Thyroid gland (tissue), 4 donors: Measurements from ENCODE around the gene APBB2.

ENCODE experiments used
- POLR2A ChIP-seq, 2 donors: fragments of 450-650 bp; IDR thresholded peaks; one replicate each; pipeline ENCODE4 v1.6.1; 2017; ENCODE audit warnings: antibody characterized with exemption in 2 of 2, mild to moderate bottlenecking in 2 of 2, moderate library complexity in 1 of 2
- TF ChIP-seq, protein P1 (sequence below), 6 experiments: fragments of 200-600 bp in 3 of 6; fragments of 450-650 bp in 3 of 6; sonication (generic) in 3 of 6; IDR thresholded peaks; one replicate each; pipeline ENCODE4 v1.5.1; 2016 to 2019; ENCODE audit warnings: antibody characterized with exemption in 6 of 6, mild to moderate bottlenecking in 2 of 6, inconsistent platforms in 1 of 6, moderate library complexity in 1 of 6

DNA sequence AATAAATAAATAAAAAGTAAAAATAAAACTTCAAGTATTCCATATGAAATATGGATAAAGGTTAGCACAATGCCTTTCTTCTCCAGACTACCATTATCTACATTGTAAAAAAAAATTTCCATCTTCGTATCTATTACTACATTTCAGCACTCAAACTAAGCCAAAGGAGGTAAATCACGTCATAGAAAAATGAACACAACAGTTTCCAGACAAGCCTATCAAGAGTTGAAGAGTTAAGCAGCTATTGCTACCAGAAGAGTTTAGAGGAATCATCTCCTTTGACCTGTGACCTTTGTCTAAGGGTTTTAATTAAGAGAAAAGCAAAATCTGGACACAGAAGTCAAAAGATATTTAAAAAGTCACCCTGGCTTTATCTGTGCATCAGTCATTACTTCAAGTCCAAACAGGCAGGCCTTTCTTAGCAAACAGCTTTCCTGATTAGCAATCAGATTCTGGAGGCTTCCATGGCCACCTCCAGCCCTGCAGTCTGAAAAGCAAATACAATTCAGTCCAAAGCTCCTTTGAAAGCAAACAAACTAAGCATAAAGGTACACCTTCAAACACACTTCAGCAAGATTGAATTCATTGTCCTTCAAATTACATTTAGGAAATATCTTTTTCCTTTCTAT, 82.2 kb downstream of the APBB2 start:
- TF ChIP-seq, protein P1, sequence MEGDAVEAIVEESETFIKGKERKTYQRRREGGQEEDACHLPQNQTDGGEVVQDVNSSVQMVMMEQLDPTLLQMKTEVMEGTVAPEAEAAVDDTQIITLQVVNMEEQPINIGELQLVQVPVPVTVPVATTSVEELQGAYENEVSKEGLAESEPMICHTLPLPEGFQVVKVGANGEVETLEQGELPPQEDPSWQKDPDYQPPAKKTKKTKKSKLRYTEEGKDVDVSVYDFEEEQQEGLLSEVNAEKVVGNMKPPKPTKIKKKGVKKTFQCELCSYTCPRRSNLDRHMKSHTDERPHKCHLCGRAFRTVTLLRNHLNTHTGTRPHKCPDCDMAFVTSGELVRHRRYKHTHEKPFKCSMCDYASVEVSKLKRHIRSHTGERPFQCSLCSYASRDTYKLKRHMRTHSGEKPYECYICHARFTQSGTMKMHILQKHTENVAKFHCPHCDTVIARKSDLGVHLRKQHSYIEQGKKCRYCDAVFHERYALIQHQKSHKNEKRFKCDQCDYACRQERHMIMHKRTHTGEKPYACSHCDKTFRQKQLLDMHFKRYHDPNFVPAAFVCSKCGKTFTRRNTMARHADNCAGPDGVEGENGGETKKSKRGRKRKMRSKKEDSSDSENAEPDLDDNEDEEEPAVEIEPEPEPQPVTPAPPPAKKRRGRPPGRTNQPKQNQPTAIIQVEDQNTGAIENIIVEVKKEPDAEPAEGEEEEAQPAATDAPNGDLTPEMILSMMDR (IDR thresholded peaks at IDR 0.05), result no peak
- TF ChIP-seq POLR2A (IDR thresholded peaks at IDR 0.05), result no peak
